Lower lobe of right lung (tissue), 2 donors: ENCODE measurements around the gene MBLAC1. TPM values are rescaled to one million over a fixed set of nuclear protein-coding genes. Genes with fewer than 3 reads are reported as not detected.
"Not testable (repeated sequence)": the region's sequence is repeated elsewhere in the genome, so short reads cannot be mapped to it uniquely, and the experiment has no call there.

Experiments used
- ATAC-seq, 2 donors: fragments of 200-7000 bp; cut with Tn5 transposase; one replicate each; pipeline ENCODE4 v1.9.1; 2020 to 2022; ENCODE audit warnings: mild to moderate bottlenecking in 2 of 2, moderate library complexity in 2 of 2
- DNase-seq: peaks from one replicate; pipeline ENCODE4 v3.0.0-alpha.2; 2020
- H3K27ac ChIP-seq: fragments of 200-600 bp; one replicate; pipeline ENCODE4 v1.8.0; 2022
- H3K27me3 ChIP-seq: fragments of 200-600 bp; one replicate; pipeline ENCODE4 v1.8.0; 2022; ENCODE audit warnings: low read depth
- H3K36me3 ChIP-seq: fragments of 200-600 bp; one replicate; pipeline ENCODE4 v1.8.0; 2022; ENCODE audit warnings: mild to moderate bottlenecking
- H3K4me1 ChIP-seq: fragments of 200-600 bp; one replicate; pipeline ENCODE4 v1.8.0; 2022
- H3K4me3 ChIP-seq: fragments of 200-600 bp; one replicate; pipeline ENCODE4 v1.8.0; 2022; ENCODE audit warnings: mild to moderate bottlenecking
- H3K9me3 ChIP-seq: fragments of 200-600 bp; one replicate; pipeline ENCODE4 v1.8.0; 2022
- CTCF ChIP-seq: fragments of 200-600 bp; IDR thresholded peaks from one replicate; pipeline ENCODE4 v1.8.0; 2022; ENCODE audit warnings: antibody characterized with exemption, mild to moderate bottlenecking
- intact Hi-C: fragments of 100-400 bp; cut with DNase I; formaldehyde crosslinking; loops from one replicate; pipeline ENCODE4 v1.11.0; 2022
- total RNA-seq: library from RNA; stranded (reverse); fragmentation: NEBNext Ultra II Directional; extraction: Animal tissue kit (Norgen Biotek cat#: 25700); gene quantifications from one replicate; pipeline ENCODE4 v1.2.1, GENCODE V29; 2021
- donor health status: DM: no; HTN: yes; CAD: no; lungs with severe emphysema.

MBLAC1 gene
- total RNA-seq, 1 donor from 2014 or later = 2.7 TPM

GRCh38 chr7:100137851-100138760, 11.3 kb downstream of the MBLAC1 start:
- Histone ChIP-seq H3K36me3 (no peaks in the 10 kb centered on the region), H3K4me1 (no peaks in the 10 kb centered on the region), H3K4me3 (no peak overlapping the region), H3K27me3 (no peaks in the 10 kb centered on the region), H3K27ac (no peak overlapping the region), H3K9me3 (no peaks in the 10 kb centered on the region)
- DNase-seq (no peak), ATAC-seq (no peak)
- intact Hi-C loops = no loop called here
- no peak for TF ChIP-seq CTCF

GRCh38 chr7:100141555-100141949, 14.8 kb downstream of the MBLAC1 start:
- TF ChIP-seq CTCF = no peak
- H3K9me3 ChIP-seq = no peaks in the 10 kb centered on the region
- ATAC-seq (no peak), DNase-seq (no peak)
- H3K36me3 ChIP-seq = no peaks in the 10 kb centered on the region
- no peak overlapping the region for H3K27ac ChIP-seq
- intact Hi-C loops = no loop called here
- H3K4me3 ChIP-seq = no peak overlapping the region
- no peaks in the 10 kb centered on the region for H3K27me3 ChIP-seq
- no peaks in the 10 kb centered on the region for H3K4me1 ChIP-seq

- no peak overlapping the region for H3K27ac ChIP-seq
- DNase-seq (no peak), ATAC-seq (no peak)
- no peaks in the 10 kb centered on the region for H3K36me3 ChIP-seq
- H3K4me3 ChIP-seq = no peak overlapping the region
- H3K4me1 ChIP-seq = no peaks in the 10 kb centered on the region
- no peak for TF ChIP-seq CTCF
- intact Hi-C loops = no loop called here
- H3K27me3 ChIP-seq = no peaks in the 10 kb centered on the region
- no peaks in the 10 kb centered on the region for H3K9me3 ChIP-seq
Observed at GRCh38 chr7:100142461-100142860, 15.7 kb downstream of the MBLAC1 start.

GRCh38 chr7:100146350-100146749, 19.6 kb downstream of the MBLAC1 start:
- H3K27me3 ChIP-seq, DNase-seq, intact Hi-C loops, H3K9me3 ChIP-seq, H3K4me3 ChIP-seq, H3K27ac ChIP-seq, H3K36me3 ChIP-seq, ATAC-seq: not testable (repeated sequence)
- H3K4me1 ChIP-seq = peaks cover 19% of the 10 kb centered on the region

- DNase-seq (no peak), ATAC-seq (no peak)
- Histone ChIP-seq H3K27ac (no peak overlapping the region), H3K9me3 (no peaks in the 10 kb centered on the region), H3K4me1 (peaks cover 26% of the 10 kb centered on the region), H3K27me3 (no peaks in the 10 kb centered on the region), H3K4me3 (no peak overlapping the region), H3K36me3 (no peaks in the 10 kb centered on the region)
- no peak for TF ChIP-seq CTCF
- intact Hi-C loops = no loop called here
Observed at GRCh38 chr7:100147278-100147677, 20.5 kb downstream of the MBLAC1 start.

DNA sequence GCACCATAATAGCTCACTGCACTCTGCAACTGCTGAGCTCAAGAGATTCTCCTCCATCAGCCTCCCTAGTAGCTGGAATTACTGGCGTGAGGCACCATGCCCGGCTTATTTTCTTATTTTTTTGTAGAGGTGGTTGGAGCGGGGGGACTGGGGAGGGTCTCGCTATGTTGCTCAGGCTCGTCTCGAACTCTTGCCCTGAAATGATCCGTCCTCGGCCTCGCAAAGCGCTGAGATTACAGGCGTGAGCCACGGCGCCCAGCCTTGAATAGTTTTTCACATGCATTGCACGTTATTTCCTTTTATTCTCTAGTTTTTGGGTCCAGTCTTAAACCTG, 21.4 kb downstream of the MBLAC1 start:
- ATAC-seq = no peak
- no peak for DNase-seq
- intact Hi-C loops = no loop called here
- Histone ChIP-seq H3K9me3 (no peaks in the 10 kb centered on the region), H3K27me3 (no peaks in the 10 kb centered on the region), H3K4me1 (peaks cover 35% of the 10 kb centered on the region), H3K4me3 (peak overlapping the region; percentile 79), H3K27ac (peak overlapping the region; percentile 86), H3K36me3 (peaks cover 4% of the 10 kb centered on the region)
- TF ChIP-seq CTCF = no peak
